GM12891 (cell line): Measurements from ENCODE around the gene CEACAM19.
"Not testable (repeated sequence)": the region's sequence is repeated elsewhere in the genome, so short reads cannot be mapped to it uniquely, and the experiment has no call there.

Source experiments
- POLR2A ChIP-seq: IDR thresholded peaks from 2 replicates; pipeline ENCODE4 v1.6.1; 2011; ENCODE audit warnings: low read depth, low read length, control low read depth
- POLR2AphosphoS5 ChIP-seq: IDR thresholded peaks from 2 replicates; pipeline ENCODE4 v1.6.1; 2011; ENCODE audit warnings: low read depth, low read length, control low read depth
- SPI1 ChIP-seq: IDR thresholded peaks from 2 replicates; pipeline ENCODE4 v1.6.1; 2011; ENCODE audit warnings: low read depth, low read length, control low read depth
- TAF1 ChIP-seq: IDR thresholded peaks from 2 replicates; pipeline ENCODE4 v1.6.1; 2011; ENCODE audit warnings: low read depth, low read length, control low read depth

GRCh38 chr19:44634058-44634457 is 37.2 kb upstream of the CEACAM19 start:
- TF ChIP-seq POLR2A, POLR2AphosphoS5, SPI1, TAF1: not testable (repeated sequence)
